22Rv1 (cell line): ENCODE measurements around the gene CYP26B1.

Source experiments
- ZFX ChIP-seq: fragments of 450-650 bp; IDR thresholded peaks from 2 replicates; pipeline ENCODE4 v1.6.1; 2017; ENCODE audit warnings: antibody characterized with exemption, borderline replicate concordance
- TF ChIP-seq, protein P1 (sequence below): fragments of 450-650 bp; IDR thresholded peaks from 2 replicates; pipeline ENCODE4 v1.5.1; 2017; ENCODE audit warnings: mild to moderate bottlenecking

GRCh38 chr2:72193723-72194122 lies 46.1 kb upstream of the CYP26B1 start:
- TF ChIP-seq, protein P1, sequence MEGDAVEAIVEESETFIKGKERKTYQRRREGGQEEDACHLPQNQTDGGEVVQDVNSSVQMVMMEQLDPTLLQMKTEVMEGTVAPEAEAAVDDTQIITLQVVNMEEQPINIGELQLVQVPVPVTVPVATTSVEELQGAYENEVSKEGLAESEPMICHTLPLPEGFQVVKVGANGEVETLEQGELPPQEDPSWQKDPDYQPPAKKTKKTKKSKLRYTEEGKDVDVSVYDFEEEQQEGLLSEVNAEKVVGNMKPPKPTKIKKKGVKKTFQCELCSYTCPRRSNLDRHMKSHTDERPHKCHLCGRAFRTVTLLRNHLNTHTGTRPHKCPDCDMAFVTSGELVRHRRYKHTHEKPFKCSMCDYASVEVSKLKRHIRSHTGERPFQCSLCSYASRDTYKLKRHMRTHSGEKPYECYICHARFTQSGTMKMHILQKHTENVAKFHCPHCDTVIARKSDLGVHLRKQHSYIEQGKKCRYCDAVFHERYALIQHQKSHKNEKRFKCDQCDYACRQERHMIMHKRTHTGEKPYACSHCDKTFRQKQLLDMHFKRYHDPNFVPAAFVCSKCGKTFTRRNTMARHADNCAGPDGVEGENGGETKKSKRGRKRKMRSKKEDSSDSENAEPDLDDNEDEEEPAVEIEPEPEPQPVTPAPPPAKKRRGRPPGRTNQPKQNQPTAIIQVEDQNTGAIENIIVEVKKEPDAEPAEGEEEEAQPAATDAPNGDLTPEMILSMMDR, result no peak
- no peak for TF ChIP-seq ZFX
